DMS153 treated with DMSO at 0.1 percent for 48 hours (cell line): ENCODE measurements around the gene TOP3A.
"Not testable (repeated sequence)": the region's sequence is repeated elsewhere in the genome, so short reads cannot be mapped to it uniquely, and the experiment has no call there.

Experiments used
- DNase-seq: peaks from one replicate; lab custom pipeline; 2025; ENCODE audit not compliant: unreplicated experiment; lab: John Stamatoyannopoulos, UW

The TOP3A gene, protein sequence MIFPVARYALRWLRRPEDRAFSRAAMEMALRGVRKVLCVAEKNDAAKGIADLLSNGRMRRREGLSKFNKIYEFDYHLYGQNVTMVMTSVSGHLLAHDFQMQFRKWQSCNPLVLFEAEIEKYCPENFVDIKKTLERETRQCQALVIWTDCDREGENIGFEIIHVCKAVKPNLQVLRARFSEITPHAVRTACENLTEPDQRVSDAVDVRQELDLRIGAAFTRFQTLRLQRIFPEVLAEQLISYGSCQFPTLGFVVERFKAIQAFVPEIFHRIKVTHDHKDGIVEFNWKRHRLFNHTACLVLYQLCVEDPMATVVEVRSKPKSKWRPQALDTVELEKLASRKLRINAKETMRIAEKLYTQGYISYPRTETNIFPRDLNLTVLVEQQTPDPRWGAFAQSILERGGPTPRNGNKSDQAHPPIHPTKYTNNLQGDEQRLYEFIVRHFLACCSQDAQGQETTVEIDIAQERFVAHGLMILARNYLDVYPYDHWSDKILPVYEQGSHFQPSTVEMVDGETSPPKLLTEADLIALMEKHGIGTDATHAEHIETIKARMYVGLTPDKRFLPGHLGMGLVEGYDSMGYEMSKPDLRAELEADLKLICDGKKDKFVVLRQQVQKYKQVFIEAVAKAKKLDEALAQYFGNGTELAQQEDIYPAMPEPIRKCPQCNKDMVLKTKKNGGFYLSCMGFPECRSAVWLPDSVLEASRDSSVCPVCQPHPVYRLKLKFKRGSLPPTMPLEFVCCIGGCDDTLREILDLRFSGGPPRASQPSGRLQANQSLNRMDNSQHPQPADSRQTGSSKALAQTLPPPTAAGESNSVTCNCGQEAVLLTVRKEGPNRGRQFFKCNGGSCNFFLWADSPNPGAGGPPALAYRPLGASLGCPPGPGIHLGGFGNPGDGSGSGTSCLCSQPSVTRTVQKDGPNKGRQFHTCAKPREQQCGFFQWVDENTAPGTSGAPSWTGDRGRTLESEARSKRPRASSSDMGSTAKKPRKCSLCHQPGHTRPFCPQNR

DNA sequence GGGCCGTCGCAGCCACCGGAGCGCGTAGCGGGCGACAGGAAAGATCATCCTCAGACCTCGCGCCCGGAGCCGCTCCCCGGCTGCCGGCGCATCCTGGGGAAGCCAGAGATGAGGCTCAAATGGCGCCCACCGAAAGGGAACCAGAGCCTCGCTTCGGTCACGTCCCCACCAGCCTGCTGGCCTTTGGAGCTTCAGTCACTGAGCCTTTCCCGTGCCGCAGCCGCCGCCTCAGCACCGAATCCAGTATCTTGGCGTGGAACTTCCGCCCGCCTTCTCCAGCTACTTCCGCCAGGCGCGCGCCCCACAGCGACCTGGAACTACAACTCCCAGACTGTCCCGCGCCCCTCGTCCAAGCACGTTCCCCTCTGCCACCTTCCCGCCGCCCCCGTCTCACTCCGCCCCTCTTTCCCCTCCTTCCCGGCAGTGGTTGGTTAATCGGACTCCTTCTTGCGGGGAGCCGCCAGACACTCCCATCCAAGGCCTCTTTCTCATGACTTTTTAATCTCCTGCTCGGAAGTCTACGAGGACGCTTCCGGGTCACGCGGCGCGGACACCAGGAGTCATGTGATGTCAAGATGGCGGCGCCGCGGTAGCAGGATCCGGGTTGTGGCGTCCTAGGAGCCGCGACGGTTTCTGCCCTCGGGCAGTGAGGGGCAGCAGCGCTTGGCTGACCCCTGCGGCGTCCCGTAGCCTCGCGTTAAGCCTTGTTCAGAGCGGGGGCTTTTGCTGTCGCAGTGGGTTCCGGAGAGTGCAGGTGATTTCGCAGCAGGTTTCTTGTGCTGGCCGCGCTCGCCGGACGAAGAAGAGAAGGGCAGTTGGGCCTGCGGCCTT, at the start of gene TOP3A, which contains the start of gene SMCR8:
TOP3A (minus strand) TSS at position 264 of the 831 bp plus-strand sequence; CDS start at position 48, 216 bp downstream.
SMCR8 (plus strand) TSS at position 563 of the 831 bp plus-strand sequence. CDS start 497 bp downstream, outside the sequence.
- DNase-seq, result peak; percentile 52

DNA sequence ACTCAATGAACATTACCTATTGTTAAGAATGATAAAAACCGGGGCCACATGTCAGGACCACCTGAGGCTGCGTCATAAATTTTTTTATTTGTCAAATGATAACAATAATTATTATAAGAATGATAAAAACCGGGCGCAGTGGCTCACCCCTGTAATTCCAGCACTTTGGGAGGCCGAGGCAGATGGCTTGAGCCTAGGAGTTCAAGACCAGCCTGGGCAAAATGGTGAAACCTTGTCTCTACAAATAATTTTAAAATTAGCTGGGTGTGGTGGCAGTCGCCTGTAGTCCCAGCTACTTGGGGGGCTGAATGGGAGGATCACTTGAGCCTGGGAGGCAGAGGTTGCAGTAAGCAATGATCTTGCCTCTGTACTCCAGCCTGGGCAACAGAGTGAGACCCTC, 49.4 kb upstream of the TOP3A start:
- DNase-seq, result no peak

DNA sequence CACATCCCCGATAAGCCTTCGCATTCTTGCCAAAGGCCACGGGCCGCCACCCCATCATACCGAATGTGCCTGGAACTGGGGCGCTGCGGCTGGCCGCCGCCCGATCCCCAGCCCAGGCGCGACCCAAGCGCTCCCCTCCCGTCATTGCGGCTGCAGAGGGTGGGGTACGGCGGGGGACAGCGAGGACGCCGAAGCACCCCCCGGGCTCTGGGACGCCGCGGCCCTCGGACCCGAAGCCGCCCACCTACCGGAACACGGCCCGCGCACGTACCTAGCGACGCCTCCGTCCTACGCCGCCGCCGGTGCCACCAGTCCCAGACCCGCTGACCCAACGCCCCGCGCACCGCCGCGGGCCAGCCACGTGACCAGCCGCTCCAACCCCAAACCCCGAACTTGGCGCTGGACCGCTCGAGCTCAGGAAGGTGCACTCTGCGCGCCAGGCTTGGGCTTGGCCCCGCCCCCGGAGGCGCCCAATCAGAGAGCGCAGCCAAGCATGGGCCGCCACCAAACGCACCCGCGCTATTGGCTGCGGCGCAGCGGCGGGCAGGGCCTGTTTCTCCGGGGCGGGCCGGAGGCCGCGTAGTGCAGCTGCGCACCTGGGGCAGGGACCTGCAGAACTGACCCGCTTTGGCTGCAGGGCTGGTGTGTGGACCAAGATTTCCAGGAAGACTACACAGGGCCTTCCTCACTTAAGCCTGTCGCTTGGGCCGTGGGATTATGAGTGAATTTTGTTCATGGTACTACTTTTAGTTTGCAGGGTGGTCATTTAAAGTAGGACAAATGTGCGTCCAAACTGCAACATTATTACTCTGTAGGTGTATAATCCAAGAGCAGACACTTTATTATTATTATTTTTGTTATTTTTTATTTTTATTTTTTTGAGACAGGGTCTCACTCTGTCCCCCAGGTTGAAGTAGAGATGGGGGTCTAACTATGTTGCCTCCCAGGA, 48.6 kb upstream of the TOP3A start, which contains the start of gene SHMT1:
SHMT1 (minus strand) TSS at position 450 of the 949 bp plus-strand sequence. CDS start 7,569 bp downstream, outside the sequence.
- DNase-seq, result peak; percentile 43

DNA sequence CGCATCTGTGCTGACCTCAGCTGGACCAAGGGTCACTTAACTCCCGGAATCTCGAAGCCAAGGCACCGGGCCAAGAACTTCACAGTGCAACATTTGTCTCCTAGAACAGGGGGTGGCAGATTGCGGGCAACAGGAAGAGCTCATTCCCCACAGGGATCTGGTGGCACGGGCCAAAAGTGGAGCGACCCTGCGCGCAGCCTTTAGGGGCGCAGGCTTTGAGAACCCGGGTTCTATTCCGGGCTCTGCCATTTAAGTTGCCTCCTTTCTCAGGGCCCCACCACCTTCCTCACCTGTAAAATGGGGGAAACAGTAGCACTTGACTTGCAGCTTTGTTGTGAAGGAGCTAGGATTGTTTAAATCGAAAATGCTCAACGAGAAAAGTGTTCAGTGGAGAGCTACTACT, 47.9 kb upstream of the TOP3A start:
- no peak for DNase-seq

DNA sequence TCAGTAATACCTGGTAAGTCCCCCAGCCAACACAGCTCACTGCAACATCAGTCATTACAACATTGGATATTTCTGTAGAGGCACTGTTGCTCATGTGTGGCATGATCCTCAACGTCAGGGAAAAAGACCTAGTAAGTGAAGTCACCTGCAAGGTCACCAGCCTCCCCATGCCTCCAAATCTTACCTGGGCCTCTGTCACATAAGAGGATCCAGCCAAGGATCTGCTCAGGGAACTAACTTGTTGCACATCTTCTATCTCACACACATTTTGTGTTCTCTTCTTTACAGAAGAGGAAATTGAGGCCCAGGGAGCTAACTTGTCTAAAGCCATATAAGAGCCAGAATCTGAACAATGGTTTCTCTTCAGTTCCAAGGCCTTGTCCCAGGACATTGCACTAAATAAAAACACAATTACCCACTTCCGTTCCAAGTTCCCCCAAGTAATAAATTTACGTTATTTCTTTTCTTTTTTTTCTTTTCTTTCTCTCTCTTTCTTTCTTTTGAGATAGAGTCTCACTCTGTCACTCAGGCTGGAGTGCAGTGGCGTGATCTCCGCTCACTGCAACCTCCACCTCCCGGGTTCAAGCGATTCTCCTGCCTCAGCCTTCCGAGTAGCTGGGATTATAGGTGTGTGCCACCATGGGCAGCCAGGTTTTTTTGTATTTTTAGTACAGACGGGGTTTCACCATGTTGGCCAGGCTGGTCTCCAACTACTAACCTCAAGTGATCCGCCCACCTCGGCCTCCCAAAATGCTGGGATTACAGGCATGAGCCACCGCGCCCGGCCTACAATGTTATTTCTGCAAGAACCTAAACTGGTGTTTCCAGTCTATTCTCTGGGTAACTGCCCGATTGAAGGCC, 47.3 kb upstream of the TOP3A start:
- DNase-seq, result no peak

DNA sequence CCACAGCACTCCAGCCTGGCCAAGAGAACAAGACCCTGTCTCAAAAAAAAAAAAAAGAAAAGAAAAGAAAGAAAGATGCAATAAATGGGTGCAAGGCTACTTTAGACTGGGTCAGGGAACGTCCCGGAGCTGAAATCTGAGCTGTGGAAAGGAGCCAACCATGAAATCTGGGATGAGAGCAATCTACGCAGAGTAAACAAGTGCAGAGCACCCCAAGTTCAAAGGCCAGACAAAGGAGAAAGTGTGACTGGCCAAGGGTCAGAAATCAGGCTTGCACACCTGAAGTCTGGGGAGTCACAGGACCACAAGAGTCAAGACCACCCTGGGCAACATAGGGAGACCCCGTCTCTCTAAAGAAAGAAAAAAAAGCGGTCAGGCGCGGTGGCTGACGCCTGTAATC, 45.7 kb upstream of the TOP3A start:
- no peak for DNase-seq

DNA sequence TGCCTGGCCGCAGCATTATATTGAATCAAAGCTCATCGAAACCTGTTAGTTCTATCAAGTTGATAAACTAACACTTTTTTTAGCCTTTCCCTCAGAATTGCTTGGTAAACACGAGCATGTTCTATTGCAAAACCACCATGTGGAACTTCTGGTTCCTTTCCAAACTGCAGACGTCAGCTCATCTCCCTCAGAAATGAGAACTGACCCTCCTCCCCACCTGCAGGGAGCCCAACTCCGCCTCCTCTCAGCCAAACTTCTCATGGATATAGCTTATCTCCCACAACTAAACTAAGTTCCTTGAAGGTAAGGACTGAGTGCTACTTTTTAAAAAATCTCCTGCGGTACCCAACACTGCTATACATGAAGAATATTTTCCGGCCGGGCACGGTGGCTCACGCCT, 41.8 kb upstream of the TOP3A start:
- DNase-seq, result no peak

DNA sequence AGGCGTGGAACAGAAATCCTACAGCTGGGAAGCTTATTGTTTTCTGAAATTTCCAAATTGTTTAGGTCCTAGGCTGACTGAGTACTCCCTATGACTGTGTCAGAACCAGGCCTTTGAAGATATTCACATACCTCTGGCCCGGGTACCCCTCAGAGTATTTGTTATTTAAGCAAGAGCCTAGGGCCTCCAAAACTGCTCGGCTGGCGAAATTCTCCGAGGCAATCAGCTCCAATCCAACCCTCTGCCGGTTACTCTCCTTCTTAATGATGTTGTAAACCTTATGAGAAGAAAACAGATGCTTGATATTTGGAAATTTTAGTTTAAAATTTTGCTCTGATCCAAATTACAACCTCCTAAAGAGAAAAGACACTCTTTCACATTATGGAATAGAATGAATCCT, 38.7 kb upstream of the TOP3A start:
- no peak for DNase-seq

DNA sequence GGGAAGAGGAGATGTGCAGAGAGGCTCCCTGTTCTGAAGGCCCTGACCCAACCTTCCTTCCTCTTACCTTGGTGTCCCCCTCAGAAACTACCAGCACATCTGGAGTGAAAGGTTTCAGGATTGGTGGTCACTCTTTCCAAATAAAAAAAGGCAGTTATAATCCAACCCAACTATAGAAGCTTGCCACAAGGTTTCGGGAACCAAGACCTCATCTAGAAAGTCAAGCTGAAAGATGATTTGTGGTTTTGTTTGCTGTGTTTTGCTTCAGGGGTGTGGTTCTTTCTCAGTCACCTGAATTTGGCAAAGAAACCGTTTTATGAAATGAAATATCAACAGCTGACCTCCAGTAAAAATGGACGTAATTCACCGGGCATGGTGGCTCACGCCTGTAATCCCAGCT, 29.2 kb upstream of the TOP3A start:
- no peak for DNase-seq

DNA sequence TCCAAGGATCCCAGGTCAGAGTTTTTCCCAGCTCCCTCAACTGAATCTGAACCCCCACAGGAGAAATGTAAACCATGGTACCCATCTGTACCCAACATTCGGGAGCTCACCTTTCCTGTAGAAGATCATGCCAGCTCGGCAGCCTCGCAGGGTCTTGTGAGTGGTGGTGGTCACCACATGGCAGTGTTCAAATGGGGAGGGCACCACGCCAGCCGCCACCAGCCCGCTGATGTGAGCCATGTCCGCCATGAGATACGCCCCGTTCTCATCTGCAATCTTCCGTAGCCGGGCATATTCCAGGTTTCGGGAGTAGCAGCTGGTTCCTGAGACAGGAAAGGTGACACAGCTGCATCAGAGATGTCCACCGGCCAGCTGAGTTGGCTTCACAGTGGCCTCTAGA, 25.1 kb upstream of the TOP3A start:
- DNase-seq, result no peak

DNA sequence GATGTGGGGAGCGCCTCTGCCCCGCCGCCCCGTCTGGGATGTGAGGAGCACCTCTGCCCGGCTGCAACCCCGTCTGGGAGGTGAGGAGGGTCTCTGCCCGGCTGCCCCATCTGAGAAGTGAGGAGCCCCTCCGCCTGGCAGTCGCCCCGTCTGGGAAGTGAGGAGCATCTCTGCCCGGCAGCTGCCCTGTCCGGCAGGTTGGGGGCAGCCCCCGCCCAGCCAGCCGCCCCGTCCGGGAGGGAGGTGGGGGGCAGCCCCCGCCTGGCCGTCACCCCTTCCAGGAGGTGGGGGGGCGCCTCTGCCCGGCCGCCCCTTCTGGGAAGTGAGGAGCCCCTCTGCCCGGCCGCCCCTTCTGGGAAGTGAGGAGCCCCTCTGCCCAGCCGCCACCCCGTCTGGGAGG, 23.4 kb upstream of the TOP3A start:
- not testable (repeated sequence) for DNase-seq

DNA sequence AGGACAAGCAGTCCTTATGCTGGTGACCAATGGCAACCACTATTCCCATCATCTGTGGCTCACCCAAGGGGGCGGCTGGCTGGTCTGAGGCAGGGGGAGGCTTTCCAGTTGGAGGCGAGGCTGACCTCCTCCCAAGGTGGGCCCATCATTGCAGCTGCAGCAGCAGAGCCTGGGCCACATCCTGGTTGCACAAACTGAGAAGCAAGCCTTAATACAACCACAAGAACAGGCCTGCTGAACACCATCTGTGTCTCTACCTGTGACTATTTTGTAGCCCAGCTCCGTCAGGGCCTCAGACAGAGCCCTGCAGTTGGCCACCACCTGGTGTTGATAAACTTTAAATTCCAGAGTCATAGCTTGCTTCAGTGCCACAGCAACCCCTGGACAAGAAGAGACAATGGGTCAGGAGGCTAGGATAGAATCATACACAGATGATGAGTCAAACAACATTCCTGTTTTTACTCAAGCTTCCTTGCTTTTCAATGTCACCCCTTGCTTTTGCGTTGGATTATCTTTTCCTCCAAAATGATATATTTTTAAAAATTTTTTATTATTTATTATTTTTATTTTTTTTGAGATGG, 18.2 kb upstream of the TOP3A start:
- no peak for DNase-seq

DNA sequence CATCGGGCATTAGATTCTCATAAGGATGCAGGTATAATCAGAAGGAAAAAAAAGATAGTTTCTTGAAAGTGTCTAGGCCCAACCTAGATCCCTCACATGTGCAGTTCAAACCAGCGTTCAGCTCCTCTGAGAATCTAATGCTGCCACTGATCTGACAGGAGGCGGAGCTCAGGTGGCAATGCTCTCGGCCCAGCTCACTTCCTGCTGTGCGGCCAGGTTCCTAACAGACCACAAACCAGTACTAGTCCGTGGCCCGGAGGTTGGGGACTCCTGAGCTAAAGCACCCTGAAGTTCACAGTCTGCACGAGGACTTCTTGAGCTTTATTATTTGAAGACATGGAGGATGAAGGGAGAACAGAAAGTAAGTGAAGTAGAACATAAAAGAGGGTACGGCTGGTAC, 17.1 kb upstream of the TOP3A start:
- no peak for DNase-seq

DNA sequence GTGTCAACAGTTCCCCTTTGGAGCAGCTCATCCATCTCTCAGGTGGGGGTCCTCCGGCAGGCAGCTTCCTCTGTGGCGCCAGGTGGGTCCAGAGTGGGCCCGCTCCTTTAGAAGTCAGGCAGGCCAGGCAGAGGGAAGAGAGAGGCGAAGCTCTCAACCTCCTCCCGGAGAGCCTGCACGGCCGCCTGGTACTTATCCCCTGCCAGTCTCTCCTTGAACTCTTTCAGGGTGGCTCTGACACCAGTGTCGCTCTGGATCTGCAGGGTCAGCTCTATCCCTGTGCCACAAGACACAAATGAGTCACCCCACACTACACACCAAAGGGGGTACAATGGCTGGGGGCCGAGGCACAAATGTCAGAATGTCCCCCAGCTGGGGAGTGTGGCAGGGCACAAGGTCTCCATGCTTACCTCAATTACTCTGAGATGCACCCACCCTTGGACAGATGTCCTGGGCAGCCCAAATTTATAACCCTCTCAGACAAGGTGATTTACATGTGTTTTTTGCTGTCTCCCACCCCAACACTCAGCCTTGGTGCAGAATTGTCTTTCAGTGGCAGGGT, 13.9 kb upstream of the TOP3A start:
- no peak for DNase-seq

DNA sequence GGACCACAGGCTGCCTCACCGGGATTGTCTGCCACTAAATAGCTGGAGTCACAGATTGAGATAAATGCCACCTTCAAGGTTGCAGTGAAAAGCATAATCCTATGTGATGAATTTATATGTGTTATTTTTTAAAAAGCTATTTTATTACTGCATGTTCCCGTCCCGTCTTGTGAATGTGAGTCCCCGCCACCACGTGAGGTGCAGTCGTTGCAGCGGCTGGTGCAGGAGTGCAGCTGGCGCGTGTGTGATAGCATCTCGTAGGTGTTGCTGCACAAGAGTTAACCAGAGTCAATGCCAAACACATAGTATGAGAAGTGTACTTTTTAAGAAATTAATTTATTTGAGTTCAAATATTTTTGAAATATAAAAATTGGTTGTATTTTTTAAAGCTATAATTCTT, 12.8 kb upstream of the TOP3A start:
- no peak for DNase-seq

DNA sequence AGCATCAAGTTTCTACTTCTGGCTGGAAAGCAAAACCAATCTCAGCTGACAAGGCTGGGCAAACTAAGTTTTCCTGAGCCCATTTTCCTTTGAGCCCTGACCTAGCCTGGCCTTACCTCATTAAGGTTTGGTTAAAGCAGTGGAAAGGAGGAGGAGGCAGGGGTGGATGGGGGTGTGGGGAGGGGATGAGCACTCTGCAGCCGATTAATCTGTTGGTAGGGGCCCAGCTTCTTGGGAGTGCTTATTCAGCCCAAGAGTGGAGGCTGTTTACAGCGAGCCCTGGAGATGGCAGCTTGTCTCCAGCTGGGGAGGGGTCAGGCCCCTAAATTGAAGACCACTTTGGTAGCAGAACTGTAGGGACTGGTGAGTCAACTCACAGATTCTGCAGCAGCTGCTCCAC, 12.3 kb upstream of the TOP3A start:
- no peak for DNase-seq

DNA sequence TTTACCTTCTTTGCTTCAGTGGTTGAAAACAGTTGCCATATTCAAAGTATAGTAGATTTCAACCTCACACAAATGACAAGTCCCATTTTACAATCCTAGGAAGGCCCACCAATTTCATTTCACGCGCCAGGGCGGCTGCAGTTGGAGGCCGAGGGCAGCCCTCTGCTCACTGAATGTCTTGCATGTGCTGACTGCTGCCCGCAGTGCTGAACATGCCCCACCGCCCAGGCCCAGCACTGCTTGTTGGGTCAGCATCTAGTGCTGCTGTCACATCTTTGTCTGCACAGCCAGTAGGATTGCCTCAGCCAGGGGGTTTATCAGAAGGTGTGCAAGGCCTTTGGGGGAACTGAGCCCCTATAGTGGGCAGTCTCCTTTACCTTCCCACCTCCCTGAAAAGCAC, 11.8 kb upstream of the TOP3A start:
- DNase-seq, result no peak

DNA sequence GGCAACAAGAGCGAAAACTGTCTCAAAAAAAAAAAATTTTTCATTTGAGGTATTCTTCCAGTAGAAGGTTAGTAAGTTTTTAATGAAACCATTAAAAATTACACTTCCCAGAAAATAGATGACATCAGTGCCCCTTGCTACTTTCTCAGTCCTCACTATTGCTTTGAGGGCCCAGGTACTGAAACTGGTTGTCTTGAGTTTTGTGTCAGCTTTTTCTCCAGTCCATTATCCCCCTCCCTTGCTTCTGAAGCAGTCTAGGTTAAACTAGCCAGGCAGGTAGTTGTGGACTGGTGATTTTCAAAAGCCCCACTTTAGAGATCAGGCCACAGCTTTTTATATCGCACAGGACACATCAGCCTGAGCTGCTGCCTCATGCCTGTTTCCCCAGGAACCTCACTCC, 11.2 kb upstream of the TOP3A start:
- DNase-seq, result no peak
